OCI-LY3 (cell line): ENCODE results near the gene HOXC9.

Source experiments
- EZH2phosphoT487 ChIP-seq: fragments of 200-600 bp; shearing (Covaris generic); IDR thresholded peaks from 2 replicates; pipeline ENCODE4 v1.6.1; 2018; ENCODE audit warnings: antibody characterized with exemption, mixed run types, low read depth
- TF ChIP-seq, protein P1 (sequence below): fragments of 200-600, 300-600 bp; sonication (generic); IDR thresholded peaks from 2 replicates; pipeline ENCODE4 v1.5.1; 2014; ENCODE audit warnings: antibody characterized with exemption, low read length, low read depth

GRCh38 chr12:53991077-53991460 lies 8.9 kb upstream of the HOXC9 start:
- TF ChIP-seq, protein P1, sequence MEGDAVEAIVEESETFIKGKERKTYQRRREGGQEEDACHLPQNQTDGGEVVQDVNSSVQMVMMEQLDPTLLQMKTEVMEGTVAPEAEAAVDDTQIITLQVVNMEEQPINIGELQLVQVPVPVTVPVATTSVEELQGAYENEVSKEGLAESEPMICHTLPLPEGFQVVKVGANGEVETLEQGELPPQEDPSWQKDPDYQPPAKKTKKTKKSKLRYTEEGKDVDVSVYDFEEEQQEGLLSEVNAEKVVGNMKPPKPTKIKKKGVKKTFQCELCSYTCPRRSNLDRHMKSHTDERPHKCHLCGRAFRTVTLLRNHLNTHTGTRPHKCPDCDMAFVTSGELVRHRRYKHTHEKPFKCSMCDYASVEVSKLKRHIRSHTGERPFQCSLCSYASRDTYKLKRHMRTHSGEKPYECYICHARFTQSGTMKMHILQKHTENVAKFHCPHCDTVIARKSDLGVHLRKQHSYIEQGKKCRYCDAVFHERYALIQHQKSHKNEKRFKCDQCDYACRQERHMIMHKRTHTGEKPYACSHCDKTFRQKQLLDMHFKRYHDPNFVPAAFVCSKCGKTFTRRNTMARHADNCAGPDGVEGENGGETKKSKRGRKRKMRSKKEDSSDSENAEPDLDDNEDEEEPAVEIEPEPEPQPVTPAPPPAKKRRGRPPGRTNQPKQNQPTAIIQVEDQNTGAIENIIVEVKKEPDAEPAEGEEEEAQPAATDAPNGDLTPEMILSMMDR = no peak
- no peak for TF ChIP-seq EZH2phosphoT487
